Smooth muscle cell (in vitro differentiated cells): ENCODE data around the gene NDUFV2. TPM values are rescaled to one million over a fixed set of nuclear protein-coding genes. Genes with fewer than 3 reads are reported as not detected.

ENCODE experiments used
- DNase-seq: peaks from one replicate; lab custom pipeline; 2025; ENCODE audit not compliant: unreplicated experiment; lab: John Stamatoyannopoulos, UW
- H2AFZ ChIP-seq: fragments of 200-600 bp; sonication (generic); 2 replicates; pipeline ENCODE4 v1.6.0; 2016; ENCODE audit warnings: antibody characterized with exemption, low read depth, mild to moderate bottlenecking
- H3F3A ChIP-seq: fragments of 200-600 bp; sonication (generic); 2 replicates; pipeline ENCODE4 v1.6.0; 2017; ENCODE audit warnings: antibody characterized with exemption, low read depth
- H3K27ac ChIP-seq: fragments of 200-600 bp; sonication (generic); 2 replicates; pipeline ENCODE4 v1.5.1; 2016; ENCODE audit warnings: low read depth, mild to moderate bottlenecking
- H3K27me3 ChIP-seq: fragments of 200-600 bp; sonication (generic); 2 replicates; pipeline ENCODE4 v1.6.1; 2016; ENCODE audit warnings: low read depth, mild to moderate bottlenecking
- H3K36me3 ChIP-seq: fragments of 200-600 bp; sonication (generic); 2 replicates; pipeline ENCODE4 v1.5.1; 2016; ENCODE audit warnings: low read depth
- H3K4me1 ChIP-seq: fragments of 200-600 bp; sonication (generic); 2 replicates; pipeline ENCODE4 v1.5.1; 2016; ENCODE audit warnings: low read depth
- H3K4me2 ChIP-seq: fragments of 200-600 bp; sonication (generic); 2 replicates; pipeline ENCODE4 v1.6.0; 2016; ENCODE audit warnings: mild to moderate bottlenecking
- H3K4me3 ChIP-seq: fragments of 200-600 bp; sonication (generic); 2 replicates; pipeline ENCODE4 v1.5.1; 2016; ENCODE audit warnings: mild to moderate bottlenecking
- H3K79me2 ChIP-seq: fragments of 200-600 bp; sonication (generic); 2 replicates; pipeline ENCODE4 v1.6.0; 2016; ENCODE audit warnings: low read depth, mild to moderate bottlenecking
- H3K9ac ChIP-seq: fragments of 200-600 bp; sonication (generic); 2 replicates; pipeline ENCODE4 v1.6.0; 2016; ENCODE audit warnings: low read depth
- H3K9me3 ChIP-seq: fragments of 200-600 bp; sonication (generic); replicated peaks from 2 replicates; pipeline ENCODE4 v1.5.1; 2016; ENCODE audit warnings: low read depth
- H4K20me1 ChIP-seq: fragments of 200-600 bp; sonication (generic); 2 replicates; pipeline ENCODE4 v1.6.0; 2016; ENCODE audit warnings: low read depth
- WGBS: methylation state at CpG from one replicate; pipeline ENCODE4 v1.1.7; 2016; ENCODE audit warnings: low lambda C conversion rate; 5-methylcytosine and 5-hydroxymethylcytosine counted together
- polyA plus RNA-seq: library from polyadenylated mRNA; unstranded; fragments of >200 nt; fragmentation: Nextera tagmentation; extraction: Ambion mirVana; gene quantifications from 2 replicates; pipeline ENCODE4 v1.2.1, GENCODE V29; 2016
- total RNA-seq: library from RNA; depleted of rRNA; stranded (reverse); fragments of >200 nt; gene quantifications from 2 replicates; pipeline ENCODE4 v1.2.3, GENCODE V29; 2014
- TF ChIP-seq, protein P1 (sequence below): fragments of 200-600 bp; sonication (generic); IDR thresholded peaks from 2 replicates; pipeline ENCODE4 v1.5.1; 2017; ENCODE audit warnings: borderline replicate concordance, mild to moderate bottlenecking, antibody characterized with exemption; ENCODE audit not compliant: insufficient read depth, poor library complexity, severe bottlenecking

Gene NDUFV2
- total and polyA plus RNA-seq, 2 experiments from 2014 or later = 117 to 200 TPM

GRCh38 chr18:9104244-9104901, 1.9 kb downstream of the NDUFV2 start:
- 38% methylated on average over 5 of the region's 5 CpGs for WGBS

DNA sequence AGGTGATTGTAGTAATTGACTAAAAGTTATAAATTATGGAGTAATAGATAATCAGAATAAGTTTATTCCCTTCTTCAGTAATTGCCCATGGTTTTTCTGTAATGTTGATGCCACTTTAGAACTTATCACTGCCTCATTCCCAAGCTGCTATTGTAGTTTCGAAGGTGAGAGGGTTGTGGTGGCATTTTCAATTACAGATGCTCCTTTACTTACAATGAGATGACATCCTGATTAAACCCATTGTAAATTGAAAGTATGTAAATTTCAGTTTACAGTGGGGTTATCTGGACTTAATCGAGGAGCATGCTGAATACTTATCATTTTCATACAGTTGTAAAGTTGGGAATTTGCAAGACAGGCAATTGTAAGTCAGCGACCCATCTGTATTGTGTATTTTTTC, 2.9 kb downstream of the NDUFV2 start:
- H3K4me1 ChIP-seq = peaks cover 60% of the 10 kb centered on the region
- H3K36me3 ChIP-seq = no peaks in the 10 kb centered on the region
- TF ChIP-seq, protein P1, sequence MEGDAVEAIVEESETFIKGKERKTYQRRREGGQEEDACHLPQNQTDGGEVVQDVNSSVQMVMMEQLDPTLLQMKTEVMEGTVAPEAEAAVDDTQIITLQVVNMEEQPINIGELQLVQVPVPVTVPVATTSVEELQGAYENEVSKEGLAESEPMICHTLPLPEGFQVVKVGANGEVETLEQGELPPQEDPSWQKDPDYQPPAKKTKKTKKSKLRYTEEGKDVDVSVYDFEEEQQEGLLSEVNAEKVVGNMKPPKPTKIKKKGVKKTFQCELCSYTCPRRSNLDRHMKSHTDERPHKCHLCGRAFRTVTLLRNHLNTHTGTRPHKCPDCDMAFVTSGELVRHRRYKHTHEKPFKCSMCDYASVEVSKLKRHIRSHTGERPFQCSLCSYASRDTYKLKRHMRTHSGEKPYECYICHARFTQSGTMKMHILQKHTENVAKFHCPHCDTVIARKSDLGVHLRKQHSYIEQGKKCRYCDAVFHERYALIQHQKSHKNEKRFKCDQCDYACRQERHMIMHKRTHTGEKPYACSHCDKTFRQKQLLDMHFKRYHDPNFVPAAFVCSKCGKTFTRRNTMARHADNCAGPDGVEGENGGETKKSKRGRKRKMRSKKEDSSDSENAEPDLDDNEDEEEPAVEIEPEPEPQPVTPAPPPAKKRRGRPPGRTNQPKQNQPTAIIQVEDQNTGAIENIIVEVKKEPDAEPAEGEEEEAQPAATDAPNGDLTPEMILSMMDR = no peak
- no peak overlapping the region for H2AFZ ChIP-seq
- peak overlapping the region; percentile 90 for H3K27ac ChIP-seq
- H3K79me2 ChIP-seq = peaks cover 75% of the 10 kb centered on the region
- H3K27me3 ChIP-seq = no peaks in the 10 kb centered on the region
- peaks cover 8% of the 10 kb centered on the region for H3F3A ChIP-seq
- H3K4me3 ChIP-seq = peak overlapping the region; percentile 61
- peaks cover 72% of the 10 kb centered on the region for H4K20me1 ChIP-seq
- DNase-seq = no peak
- H3K9me3 ChIP-seq = no peaks in the 10 kb centered on the region
- H3K4me2 ChIP-seq = peak overlapping the region; percentile 93
- H3K9ac ChIP-seq = peak overlapping the region; percentile 2
- 54% methylated on average over 3 of the region's 3 CpGs for WGBS

More at GRCh38 chr18:9104244-9104901, 1.9 kb downstream of the NDUFV2 start:
- Histone ChIP-seq H3K27ac (peak overlapping the region; percentile 90), H3K36me3 (no peaks in the 10 kb centered on the region), H3K79me2 (peaks cover 67% of the 10 kb centered on the region), H3F3A (peaks cover 8% of the 10 kb centered on the region), H3K4me3 (peak overlapping the region; percentile 61), H3K4me2 (peak overlapping the region; percentile 93), H3K4me1 (peaks cover 50% of the 10 kb centered on the region), H3K27me3 (no peaks in the 10 kb centered on the region), H3K9me3 (no peaks in the 10 kb centered on the region), H4K20me1 (peaks cover 62% of the 10 kb centered on the region), H2AFZ (no peak overlapping the region), H3K9ac (peak overlapping the region; percentile 88)
- TF ChIP-seq, protein P1 = no peak
- DNase-seq = no peak

DNA sequence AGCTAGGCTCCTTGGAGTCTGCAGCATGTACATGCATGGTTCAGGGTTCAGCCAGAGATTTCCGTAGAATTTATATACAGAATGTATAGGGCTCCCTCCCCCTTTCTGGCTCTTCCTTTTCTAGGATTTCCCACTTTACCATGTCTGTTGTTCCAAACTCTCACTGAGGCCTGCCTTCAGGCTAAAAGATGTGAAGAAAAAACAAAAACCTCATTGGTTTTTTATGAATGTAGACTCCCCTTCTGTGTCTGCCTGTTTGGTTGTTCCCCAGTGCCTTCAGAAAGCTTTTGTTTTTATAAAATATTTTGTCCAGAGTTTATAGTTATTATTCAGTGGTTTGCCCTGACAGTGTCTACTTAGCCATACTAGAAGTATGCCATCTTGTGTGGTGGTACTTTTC, 3.6 kb downstream of the NDUFV2 start:
- TF ChIP-seq, protein P1 = no peak

More for the DNA sequence above, 3.6 kb downstream of the NDUFV2 start:
- H3K79me2 ChIP-seq = peaks cover 81% of the 10 kb centered on the region
- H2AFZ ChIP-seq = no peak overlapping the region
- no peaks in the 10 kb centered on the region for H3K9me3 ChIP-seq
- H3K27ac ChIP-seq = peak overlapping the region; percentile 90
- H3K36me3 ChIP-seq = no peaks in the 10 kb centered on the region
- H3K4me2 ChIP-seq = peak overlapping the region; percentile 93
- H4K20me1 ChIP-seq = peaks cover 79% of the 10 kb centered on the region
- peaks cover 63% of the 10 kb centered on the region for H3K4me1 ChIP-seq
- peak overlapping the region; percentile 61 for H3K4me3 ChIP-seq
- H3K9ac ChIP-seq = no peak overlapping the region
- WGBS = 88% methylated on average over 1 of the region's 1 CpG
- H3K27me3 ChIP-seq = no peaks in the 10 kb centered on the region
- no peak for DNase-seq
- peaks cover 8% of the 10 kb centered on the region for H3F3A ChIP-seq
